MCF 10A (cell line): ENCODE results near the gene UHRF1. TPM values are rescaled to one million over a fixed set of nuclear protein-coding genes. Genes with fewer than 3 reads are reported as not detected.

Source experiments
- Bru-seq: library from RNA; stranded (reverse); fragments of 400-500 nt; gene quantifications from one replicate; lab custom pipeline; 2021; lab: Mats Ljungman, UMichigan
- BruChase-seq, 2 experiments: library from RNA; stranded (reverse); fragments of 400-500 nt; gene quantifications; one replicate each; lab custom pipeline; 2021; lab: Mats Ljungman, UMichigan
- BruUV-seq: library from RNA; stranded (reverse); fragments of 400-500 nt; replicated peaks from 2 replicates; lab custom pipeline; 2021; lab: Mats Ljungman, UMichigan
- CTCF ChIA-PET: fragments of 300-600 bp; sonication (Branson Sonifier 250); formaldehyde crosslinking; extraction: SDS; loops from one replicate; lab custom pipeline; 2021; ENCODE audit warnings: antibody characterized with exemption, inconsistent platforms; lab: Yijun Ruan, JAX
- POLR2A ChIA-PET: fragments of 300-600, 350-650 bp; sonication (Branson Sonifier 250); formaldehyde crosslinking; extraction: SDS; loops from one replicate; lab custom pipeline; 2020; ENCODE audit warnings: antibody characterized with exemption, inconsistent platforms; lab: Yijun Ruan, JAX
- DNase-seq: peaks from one replicate; pipeline ENCODE4 v3.0.0-alpha.2; 2018; ENCODE audit not compliant: unreplicated experiment
- H3K27ac Mint-ChIP-seq: one replicate; pipeline ENCODE4 v1.8.0; 2022; ENCODE audit warnings: mild to moderate bottlenecking, low read depth, mixed read lengths; ENCODE audit not compliant: unreplicated experiment
- H3K27me3 Mint-ChIP-seq: one replicate; pipeline ENCODE4 v1.8.0; 2022; ENCODE audit warnings: mixed read lengths; ENCODE audit not compliant: insufficient read depth, unreplicated experiment
- H3K36me3 Mint-ChIP-seq: one replicate; pipeline ENCODE4 v1.8.0; 2022; ENCODE audit warnings: mild to moderate bottlenecking, moderate library complexity, mixed read lengths; ENCODE audit not compliant: insufficient read depth, unreplicated experiment
- H3K4me1 Mint-ChIP-seq: one replicate; pipeline ENCODE4 v1.8.0; 2022; ENCODE audit warnings: mixed read lengths; ENCODE audit not compliant: insufficient read depth, unreplicated experiment
- H3K4me3 Mint-ChIP-seq: one replicate; pipeline ENCODE4 v1.8.0; 2022; ENCODE audit warnings: mild to moderate bottlenecking, moderate library complexity, mixed read lengths; ENCODE audit not compliant: unreplicated experiment
- H3K9me3 Mint-ChIP-seq: one replicate; pipeline ENCODE4 v1.8.0; 2022; ENCODE audit warnings: mixed read lengths; ENCODE audit not compliant: unreplicated experiment
- CTCF ChIP-seq: fragments of 200-600 bp; IDR thresholded peaks from one replicate; pipeline ENCODE4 v1.8.0; 2022; ENCODE audit warnings: antibody characterized with exemption, mild to moderate bottlenecking; ENCODE audit not compliant: unreplicated experiment
- intact Hi-C: fragments of 100-400 bp; cut with micrococcal nuclease; formaldehyde crosslinking; loops from 2 replicates; pipeline ENCODE4 v1.14.1; 2022
- long read RNA-seq: library from polyadenylated mRNA; stranded (forward); transcript quantifications from one replicate; pipeline ENCODE4 v2.0.0, GENCODE V29; 2022
- total RNA-seq: library from RNA; stranded (reverse); gene quantifications from 2 replicates; pipeline ENCODE4 v1.2.3, GENCODE V29; 2022

Gene UHRF1
- 11.2 and 16.0 TPM in 2 replicates for total RNA-seq
- Bru-seq, nascent RNA = percentile 37 among the genes with signal in this experiment
- BruChase-seq, experiment 1, labeled RNA remaining after a 6-hour chase = percentile 43 among the genes with signal in this experiment
- BruChase-seq, experiment 2, labeled RNA remaining after a 2-hour chase = percentile 39 among the genes with signal in this experiment
- long read RNA-seq, transcript UHRF1-205 (17 exons, 3,965 nt) = minor isoform, 14 of 60 reads
- long read RNA-seq, transcript UHRF1-206 (16 exons, 3,230 nt) = minor isoform, 7 of 60 reads
- long read RNA-seq, transcript UHRF1-203 (17 exons, 2,651 nt) = major isoform, 23 of 60 reads
- long read RNA-seq, partial matches to known transcripts = 7 of 60 reads
- long read RNA-seq, other reads (novel, unspliced or antisense) = 6 of 60 reads

- peak; percentile 31 for DNase-seq
- peak within 1 kb of the TSS; percentile 65 for H3K4me3 Mint-ChIP-seq
- H3K9me3 Mint-ChIP-seq = no peaks in the 10 kb centered on the region
- CTCF ChIA-PET = no interaction called here
- intact Hi-C loops = no loop called here
- peaks cover 18% of the 10 kb centered on the region for H3K4me1 Mint-ChIP-seq
- BruUV-seq = no TSS peak
- POLR2A ChIA-PET = interaction anchor here (1.3 kb wide), 1 partner anchor 13 kb away, joined by 5 read pairs; no protein-coding TSS in a partner anchor
- no peak for TF ChIP-seq CTCF
- no peaks in the 10 kb centered on the region for H3K27me3 Mint-ChIP-seq
- peak within 1 kb of the TSS; percentile 85 for H3K27ac Mint-ChIP-seq
- no peaks in the 10 kb centered on the region for H3K36me3 Mint-ChIP-seq
Observed at GRCh38 chr19:4909156-4909896, at the start of gene UHRF1. TSS of gene UHRF1 (plus strand) at chr19:4909501. CDS start at chr19:4910886, 1,385 bp downstream.

- Mint-ChIP-seq H3K9me3 (no peaks in the 10 kb centered on the region), H3K27ac (no peak overlapping the region), H3K4me3 (no peak overlapping the region), H3K4me1 (no peaks in the 10 kb centered on the region), H3K36me3 (peaks cover 95% of the 10 kb centered on the region), H3K27me3 (no peaks in the 10 kb centered on the region)
- no peak for DNase-seq
- TF ChIP-seq CTCF = no peak
- ChIA-PET POLR2A (interaction anchor here (0.7 kb wide), 1 partner anchor 9 kb away, joined by 4 read pairs; no protein-coding TSS in a partner anchor), CTCF (interaction anchor here (0.5 to 1.3 kb wide), 3 partner anchors 10 to 111 kb away, joined by 3 to 5 read pairs (median 3); no protein-coding TSS in a partner anchor)
- BruUV-seq = no TSS peak
- intact Hi-C loops = no loop called here
Observed at GRCh38 chr19:4859697-4860096, 49.6 kb upstream of the UHRF1 start.

GRCh38 chr19:4861147-4861546, 48.2 kb upstream of the UHRF1 start:
- no peaks in the 10 kb centered on the region for H3K4me1 Mint-ChIP-seq
- H3K27me3 Mint-ChIP-seq = no peaks in the 10 kb centered on the region
- no peak for DNase-seq
- ChIA-PET POLR2A (no interaction called here), CTCF (interaction anchor here (0.5 to 0.9 kb wide), 3 partner anchors 29 to 170 kb away, joined by 3 to 4 read pairs (median 3); partner anchors contain the start of gene TICAM1)
- BruUV-seq = no TSS peak
- intact Hi-C loops = no loop called here
- peaks cover 89% of the 10 kb centered on the region for H3K36me3 Mint-ChIP-seq
- H3K27ac Mint-ChIP-seq = no peak overlapping the region
- H3K9me3 Mint-ChIP-seq = no peaks in the 10 kb centered on the region
- H3K4me3 Mint-ChIP-seq = no peak overlapping the region
- no peak for TF ChIP-seq CTCF
